HS-27A (cell line): ENCODE results near the gene GSTO1.

Experiments used
- DNase-seq: peaks from one replicate; pipeline ENCODE4 v3.0.0-alpha.2; 2012; ENCODE audit warnings: low read depth, missing footprints

GSTO1 gene

DNA sequence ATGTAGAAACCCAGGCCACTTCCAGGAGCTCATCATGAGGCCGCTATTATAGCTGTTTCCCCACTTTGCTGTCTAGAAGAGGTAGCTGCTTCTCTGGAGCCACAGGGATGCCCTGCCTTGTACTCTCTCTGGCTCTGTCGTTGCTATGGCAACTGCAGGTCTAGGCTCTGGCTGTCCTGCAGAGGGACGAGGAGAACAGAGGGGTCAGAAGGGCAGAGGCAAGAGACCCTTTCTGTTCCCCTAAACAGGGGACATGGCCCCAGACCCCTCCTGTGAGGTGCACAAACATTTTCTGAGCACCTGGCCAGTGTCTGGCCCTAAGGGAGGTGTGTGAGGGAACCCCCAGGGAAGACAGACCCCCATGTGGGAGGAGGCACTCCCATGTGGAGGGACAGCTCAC, 52.2 kb downstream of the GSTO1 start:
- no peak for DNase-seq

DNA sequence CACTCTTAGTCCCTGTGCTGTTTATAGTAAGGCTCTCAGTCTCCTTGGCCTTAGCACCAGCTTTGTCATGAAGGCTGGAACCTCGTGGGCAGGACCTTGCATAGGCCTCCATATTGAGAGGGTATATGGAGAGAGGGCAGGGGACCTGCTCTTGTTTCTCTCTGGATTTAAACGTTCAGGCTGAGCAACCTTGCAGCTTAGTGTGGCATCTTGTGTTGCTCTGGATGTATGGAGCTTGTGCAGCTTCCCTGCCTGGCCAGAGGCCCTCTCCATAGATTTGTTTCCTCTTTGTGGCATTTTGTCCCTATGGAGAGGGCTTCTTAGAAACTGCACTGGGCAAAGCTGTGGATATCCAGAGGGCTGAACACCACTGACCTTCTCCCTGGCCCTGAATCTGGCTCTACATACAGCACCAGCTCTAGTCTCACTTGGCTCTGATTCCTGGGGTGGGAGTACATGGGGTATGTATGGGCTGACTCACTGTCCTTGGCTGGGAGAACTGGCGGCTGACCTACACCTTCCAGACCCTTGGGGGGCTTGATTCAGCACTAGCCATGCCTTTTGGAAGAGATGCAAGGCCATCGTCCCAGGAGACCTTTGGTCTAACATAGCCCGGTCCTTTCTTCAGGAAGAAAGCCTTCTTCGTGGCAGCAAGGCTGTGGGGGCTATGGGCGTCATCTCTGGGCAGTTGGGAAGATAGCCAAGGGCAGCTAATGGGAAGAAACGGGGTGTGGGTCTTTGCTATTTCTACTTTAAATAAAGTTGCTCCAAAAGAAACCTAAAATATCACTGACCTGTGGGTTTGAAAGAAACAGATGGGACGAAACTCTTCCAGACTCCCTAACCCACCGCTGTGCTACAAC, 53.1 kb downstream of the GSTO1 start:
- DNase-seq = no peak

DNA sequence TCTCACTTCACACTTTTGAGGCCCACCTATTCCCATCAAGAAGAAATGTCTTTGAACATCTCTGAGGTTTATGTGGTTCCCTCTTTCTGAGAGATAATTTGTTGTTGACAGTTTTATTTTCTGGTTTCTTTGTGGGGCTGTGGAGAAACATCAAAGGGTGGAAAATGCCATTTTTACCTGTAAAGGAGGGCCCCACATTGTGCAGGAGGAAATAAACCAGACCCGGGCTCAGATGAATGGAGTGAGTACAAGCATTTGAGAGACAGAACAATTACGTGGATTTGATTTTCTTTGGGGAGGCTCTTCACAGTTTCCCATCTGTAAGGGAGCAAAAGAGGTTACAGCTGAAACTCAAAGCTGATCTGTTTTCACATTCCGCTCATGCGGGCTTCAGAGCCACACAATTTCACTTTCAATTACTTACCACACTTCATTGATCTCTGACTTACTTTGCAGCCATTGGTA, 53.8 kb downstream of the GSTO1 start:
- DNase-seq = no peak

DNA sequence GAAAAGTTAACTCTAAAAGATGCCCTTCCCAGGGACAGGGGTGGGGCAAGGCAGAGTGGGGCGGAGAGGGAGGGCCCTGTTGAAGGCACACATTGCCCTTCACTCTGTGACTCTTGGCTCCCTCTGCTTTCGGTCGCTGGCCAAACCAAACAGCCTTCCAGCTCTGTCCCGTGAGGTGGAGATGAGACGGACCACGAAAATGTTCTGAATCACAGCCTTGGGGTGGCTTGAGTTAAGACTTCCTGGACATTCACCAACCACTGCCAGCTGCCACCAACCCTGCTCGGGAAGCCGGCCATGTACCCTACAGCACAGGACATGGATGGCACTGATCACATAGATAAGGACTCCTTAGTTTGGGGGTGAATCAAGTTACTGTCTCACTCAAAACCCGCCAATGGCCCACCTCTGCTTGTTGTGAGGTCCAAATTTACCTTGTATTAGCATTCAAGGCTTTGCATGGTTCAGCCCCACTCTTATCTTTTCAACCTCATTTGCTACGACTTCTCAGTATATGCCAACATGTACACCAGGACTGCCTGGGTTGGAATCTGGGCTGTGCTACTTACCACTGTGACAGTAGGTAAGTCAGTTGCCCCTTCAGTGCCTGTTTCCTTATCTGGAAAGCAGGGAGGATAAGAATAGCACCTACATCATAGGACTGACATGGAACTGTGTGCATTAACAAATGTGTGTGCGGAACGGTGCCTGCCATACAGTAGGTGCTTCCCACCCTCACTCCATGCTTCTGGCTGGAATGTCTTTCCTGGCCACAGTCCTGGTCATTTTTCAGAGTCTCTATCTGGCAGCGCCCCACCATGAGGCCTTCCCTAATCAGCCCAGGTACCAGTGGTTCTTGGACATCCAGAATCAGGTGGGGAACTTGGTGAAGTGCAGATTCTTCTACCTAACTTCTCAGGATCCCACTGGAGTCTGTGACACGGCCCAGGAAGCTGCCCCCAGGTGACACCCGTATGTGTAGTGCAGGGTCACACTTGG, 55.6 kb downstream of the GSTO1 start:
- no peak for DNase-seq

DNA sequence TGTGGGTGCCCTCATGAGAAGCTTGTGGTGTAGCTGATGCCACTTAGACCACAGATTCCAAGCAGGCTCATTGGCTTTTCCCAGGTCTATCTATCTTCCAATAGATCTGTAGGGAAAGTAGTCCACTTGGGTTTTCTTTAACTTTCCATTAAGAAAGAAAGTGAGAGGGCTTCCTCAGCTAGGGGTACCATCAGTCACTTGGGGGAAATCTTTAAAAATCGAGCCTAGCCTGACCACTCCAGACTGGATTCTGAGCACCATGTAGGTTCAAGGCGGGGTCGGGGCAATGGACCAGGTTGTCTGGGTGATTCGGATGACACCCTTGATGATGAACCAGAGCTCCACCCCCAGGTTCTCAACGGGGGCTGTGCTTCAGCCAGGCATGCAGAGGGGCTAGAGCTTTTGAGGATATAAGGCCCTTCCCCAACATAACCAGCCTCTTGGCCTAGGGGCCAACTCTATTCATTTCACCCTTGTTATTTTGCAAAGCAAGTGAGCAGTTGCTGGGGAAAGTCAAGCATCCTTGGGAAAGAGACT, 56.6 kb downstream of the GSTO1 start:
- no peak for DNase-seq

DNA sequence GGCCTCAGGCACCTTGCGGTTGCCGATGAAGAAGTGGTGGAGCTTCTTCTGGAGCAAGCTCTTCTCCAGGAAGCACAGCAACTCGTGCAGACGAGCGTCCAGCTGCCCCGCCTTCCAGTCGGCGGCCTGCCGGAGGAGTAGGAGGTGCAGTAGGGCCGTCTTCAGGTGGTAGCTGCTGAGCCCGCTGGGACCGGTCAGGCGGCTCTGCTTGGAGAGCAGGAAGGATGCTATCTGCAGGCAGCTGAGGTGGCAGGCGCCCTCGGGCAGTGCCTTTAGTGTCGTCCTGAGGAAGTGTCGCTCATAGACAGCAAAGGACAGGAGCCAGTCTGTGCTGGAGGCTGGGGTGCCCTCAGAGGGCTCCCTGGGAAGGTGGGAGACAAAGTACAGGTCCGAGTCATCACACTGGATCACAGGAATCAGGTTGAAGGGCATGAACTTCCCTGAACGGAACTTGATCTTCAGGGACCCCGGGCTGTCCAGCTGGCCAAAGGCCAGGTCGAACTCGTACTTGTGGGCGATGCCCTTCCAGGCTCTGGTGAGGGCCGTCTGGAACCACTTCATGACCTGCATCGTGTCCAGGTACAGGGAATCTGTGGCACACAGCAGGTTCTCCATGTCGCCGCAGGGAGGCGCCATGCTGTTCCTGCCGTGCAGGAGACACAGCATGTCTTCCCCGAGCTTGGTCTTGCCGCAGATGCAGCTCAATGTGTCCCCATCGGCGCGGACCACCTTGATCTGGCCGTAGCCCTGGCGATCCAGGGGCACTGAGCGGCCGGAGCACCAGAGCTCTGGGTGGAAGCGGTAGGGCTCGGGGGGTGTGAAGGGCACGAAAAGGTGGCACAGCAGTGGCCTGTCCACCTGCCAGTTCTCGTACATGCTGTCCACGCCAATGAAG, 60.1 kb downstream of the GSTO1 start:
- no peak for DNase-seq

DNA sequence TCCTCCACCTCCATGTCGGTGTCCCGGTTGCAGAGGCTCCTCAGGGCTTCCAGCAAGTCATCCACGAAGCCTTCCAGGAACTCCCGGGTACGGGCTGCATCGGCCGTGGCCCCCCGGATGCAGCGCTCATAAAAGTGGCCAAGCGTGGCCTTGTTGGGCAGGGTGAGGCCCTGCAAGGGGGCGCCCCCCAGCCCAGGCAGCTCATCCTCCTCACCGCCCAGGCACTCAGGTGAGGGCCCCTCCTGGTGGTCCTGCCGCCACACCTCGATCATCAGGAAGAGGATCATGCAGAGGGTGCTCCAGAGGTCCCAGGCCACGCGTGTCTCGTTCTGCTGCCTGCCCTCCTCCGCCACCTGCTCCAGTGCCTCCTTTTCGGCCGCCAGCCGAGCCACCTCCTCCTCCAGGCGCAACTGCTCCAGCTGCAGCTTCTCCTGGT, 60.8 kb downstream of the GSTO1 start:
- DNase-seq = no peak

DNA sequence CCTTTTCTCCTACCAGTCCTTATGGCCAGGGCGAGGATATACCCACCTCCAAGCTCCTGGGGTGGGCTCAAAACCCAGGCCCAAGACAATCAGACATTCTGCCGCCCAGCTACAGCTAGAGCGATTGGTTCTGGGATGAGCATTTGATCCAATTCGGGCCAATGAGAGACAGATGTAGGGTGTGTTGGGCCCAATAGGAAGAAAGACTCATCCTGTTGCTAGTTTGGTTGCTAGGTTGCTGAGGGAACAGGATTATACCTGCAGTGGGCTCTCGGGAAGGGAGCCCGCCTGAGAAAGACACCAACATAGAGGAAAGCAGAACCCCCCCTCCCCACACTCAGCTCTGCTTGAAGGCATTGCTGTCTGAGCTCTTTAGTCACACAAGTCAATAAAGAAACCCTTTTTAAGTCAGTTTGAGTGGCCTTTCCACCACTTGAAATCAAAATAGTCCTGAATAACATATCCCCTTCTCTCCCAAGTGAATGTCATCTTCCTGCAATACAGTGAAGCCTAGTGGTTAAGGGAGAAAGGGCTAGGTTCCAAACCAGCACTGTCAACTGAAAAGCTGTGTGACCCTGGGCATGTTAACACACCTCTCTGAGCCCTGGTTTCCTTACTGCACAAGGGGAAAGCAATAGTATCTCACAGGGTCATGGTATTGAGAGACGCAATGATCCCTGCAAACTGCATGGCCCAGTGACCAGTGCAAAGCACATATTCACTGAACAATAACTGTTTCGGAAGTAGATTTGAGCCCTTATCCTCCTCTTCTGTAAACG, 61.8 kb downstream of the GSTO1 start:
- no peak for DNase-seq
